GM19099 (cell line): Measurements from ENCODE around the gene DLK1.

Source experiments
- POLR2A ChIP-seq: IDR thresholded peaks from 3 replicates; pipeline ENCODE4 v1.6.1; 2011; ENCODE audit warnings: low read depth; ENCODE audit not compliant: insufficient read length; ENCODE audit errors: extremely low read depth

DLK1 gene

GRCh38 chr14:100726550-100727085 lies at the start of gene DLK1:
TSS of gene DLK1 (plus strand) at chr14:100726892. CDS start at chr14:100727069, 177 bp downstream.
- TF ChIP-seq POLR2A: no peak

GRCh38 chr14:100677152-100677551 lies 49.5 kb upstream of the DLK1 start:
- no peak for TF ChIP-seq POLR2A

- TF ChIP-seq POLR2A: no peak
These were observed 48.9 kb upstream of the DLK1 start for GRCh38 chr14:100677554-100678468.

- TF ChIP-seq POLR2A: no peak
These were observed 48.2 kb upstream of the DLK1 start for GRCh38 chr14:100678469-100678828.

GRCh38 chr14:100679153-100679552 lies 47.5 kb upstream of the DLK1 start:
- no peak for TF ChIP-seq POLR2A

- no peak for TF ChIP-seq POLR2A
These were observed 46.8 kb upstream of the DLK1 start for GRCh38 chr14:100679707-100680438.

GRCh38 chr14:100680439-100681051 lies 46.1 kb upstream of the DLK1 start:
- no peak for TF ChIP-seq POLR2A

- no peak for TF ChIP-seq POLR2A
These were observed 45.6 kb upstream of the DLK1 start for GRCh38 chr14:100681111-100681510.

- no peak for TF ChIP-seq POLR2A
These were observed 43.9 kb upstream of the DLK1 start for GRCh38 chr14:100682749-100683148.

GRCh38 chr14:100683578-100683977 lies 43.1 kb upstream of the DLK1 start:
- no peak for TF ChIP-seq POLR2A

GRCh38 chr14:100684154-100684553 lies 42.5 kb upstream of the DLK1 start:
- TF ChIP-seq POLR2A: no peak

GRCh38 chr14:100684961-100685360 lies 41.7 kb upstream of the DLK1 start:
- no peak for TF ChIP-seq POLR2A

- TF ChIP-seq POLR2A: no peak
These were observed 39.8 kb upstream of the DLK1 start for GRCh38 chr14:100686858-100687257.

GRCh38 chr14:100687386-100687785 lies 39.3 kb upstream of the DLK1 start:
- TF ChIP-seq POLR2A: no peak

- no peak for TF ChIP-seq POLR2A
These were observed 38.6 kb upstream of the DLK1 start for GRCh38 chr14:100688051-100688450.

- TF ChIP-seq POLR2A: no peak
These were observed 37.9 kb upstream of the DLK1 start for GRCh38 chr14:100688598-100689461.
